SK-N-MC (cell line): ENCODE results near the gene GNAO1.

Experiments
- EZH2 ChIP-seq: fragments of 200-600 bp; sonication (generic); IDR thresholded peaks from one replicate; pipeline ENCODE4 v1.6.1; 2017; ENCODE audit warnings: antibody characterized with exemption
- FOXP2 ChIP-seq: optimal IDR thresholded peaks from 2 replicates; pipeline ENCODE3; 2011; ENCODE audit warnings: mild to moderate bottlenecking, moderate library complexity; ENCODE audit not compliant: insufficient read depth; ENCODE audit errors: extremely low read length, control extremely low read depth
- POLR2AphosphoS5 ChIP-seq: IDR thresholded peaks from 2 replicates; pipeline ENCODE4 v1.6.1; 2012; ENCODE audit warnings: mild to moderate bottlenecking, low read depth, low read length, borderline replicate concordance

DNA sequence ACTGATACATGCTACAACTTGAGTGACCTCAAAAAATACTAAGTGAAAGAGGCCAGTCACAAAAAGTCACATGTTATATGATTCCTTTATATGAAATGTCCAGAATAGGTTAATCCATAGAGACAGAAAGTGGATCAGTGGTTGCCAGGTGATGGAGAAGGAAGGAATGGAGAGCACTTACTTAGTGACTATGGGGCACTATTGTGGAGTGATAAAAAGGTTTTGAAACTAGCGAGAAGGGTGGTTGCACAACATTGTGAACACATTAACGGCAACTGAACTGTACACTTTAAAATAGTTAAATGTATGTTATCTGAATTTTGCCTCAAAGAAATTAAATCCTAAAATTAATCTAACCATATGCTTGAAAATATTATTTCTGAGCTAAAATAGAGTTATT, 208.2 kb downstream of the GNAO1 start:
- no peak for TF ChIP-seq EZH2
- TF ChIP-seq FOXP2 = no peak
- no peak for TF ChIP-seq POLR2AphosphoS5
